ENCODE results near the gene PDIA5. TPM values are rescaled to one million over a fixed set of nuclear protein-coding genes. Genes with fewer than 3 reads are reported as not detected.

Gene PDIA5
- polyA plus RNA-seq, 1 donor (not counting 4 experiments of a cell fraction or from before 2014, with no cell fraction given) = 29.8 TPM

GRCh38 chr3:123201223-123201556 is 134.4 kb downstream of the PDIA5 start:
- no peak for DNase-seq (ENCODE audit: low read depth, low spot score)
- H3K9me3 ChIP-seq (ENCODE audit: control insufficient read depth, low read depth, low read length) = no peaks in the 10 kb centered on the region
- H3K4me2 ChIP-seq (ENCODE audit: control insufficient read depth, extremely low read depth, insufficient read depth, low read depth, low read length) = peak overlapping the region; percentile 98
- dilution Hi-C loops (cut with MboI; ENCODE audit: extremely low pct_ligation_motif_present, low sequenced_read_pairs) = no loop called here
- H3K9ac ChIP-seq (ENCODE audit: control insufficient read depth, extremely low read depth, insufficient read depth, low read length) = peak overlapping the region; percentile 92
- H3K27ac ChIP-seq (ENCODE audit: control insufficient read depth, insufficient read depth, low read length) = peak overlapping the region; percentile 80
- FAIRE-seq = peak; percentile 26
- peak overlapping the region; percentile 94 for H2AFZ ChIP-seq (ENCODE audit: control insufficient read depth, low read length)
- no peak for TF ChIP-seq EZH2 (IDR thresholded peaks at IDR 0.05; ENCODE audit: low read length)
- TF ChIP-seq, protein P1, sequence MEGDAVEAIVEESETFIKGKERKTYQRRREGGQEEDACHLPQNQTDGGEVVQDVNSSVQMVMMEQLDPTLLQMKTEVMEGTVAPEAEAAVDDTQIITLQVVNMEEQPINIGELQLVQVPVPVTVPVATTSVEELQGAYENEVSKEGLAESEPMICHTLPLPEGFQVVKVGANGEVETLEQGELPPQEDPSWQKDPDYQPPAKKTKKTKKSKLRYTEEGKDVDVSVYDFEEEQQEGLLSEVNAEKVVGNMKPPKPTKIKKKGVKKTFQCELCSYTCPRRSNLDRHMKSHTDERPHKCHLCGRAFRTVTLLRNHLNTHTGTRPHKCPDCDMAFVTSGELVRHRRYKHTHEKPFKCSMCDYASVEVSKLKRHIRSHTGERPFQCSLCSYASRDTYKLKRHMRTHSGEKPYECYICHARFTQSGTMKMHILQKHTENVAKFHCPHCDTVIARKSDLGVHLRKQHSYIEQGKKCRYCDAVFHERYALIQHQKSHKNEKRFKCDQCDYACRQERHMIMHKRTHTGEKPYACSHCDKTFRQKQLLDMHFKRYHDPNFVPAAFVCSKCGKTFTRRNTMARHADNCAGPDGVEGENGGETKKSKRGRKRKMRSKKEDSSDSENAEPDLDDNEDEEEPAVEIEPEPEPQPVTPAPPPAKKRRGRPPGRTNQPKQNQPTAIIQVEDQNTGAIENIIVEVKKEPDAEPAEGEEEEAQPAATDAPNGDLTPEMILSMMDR (optimal IDR thresholded peaks at IDR 0.05 in 1 of 3, IDR thresholded peaks at IDR 0.05 in 1 of 3, conservative IDR thresholded peaks at IDR 0.05 in 1 of 3; ENCODE audit: extremely low read depth in 1 of 3, insufficient read depth in 2 of 3, low read length in 3 of 3) = no peak
- H3K36me3 ChIP-seq (ENCODE audit: control insufficient read depth in 2 of 2, extremely low read depth in 1 of 2, insufficient read depth in 2 of 2, low read length in 2 of 2) = no peaks in the 10 kb centered on the region
- peak overlapping the region; percentile 81 to 92 (median 83) for H3K4me3 ChIP-seq (ENCODE audit: control insufficient read depth in 2 of 3, extremely low read depth in 1 of 3, insufficient read depth in 2 of 3, low read depth in 1 of 3, low read length in 3 of 3)
- peaks cover 17% of the 10 kb centered on the region for H3K4me1 ChIP-seq (ENCODE audit: control insufficient read depth, extremely low read depth, insufficient read depth, low read length)
- H3K27me3 ChIP-seq (ENCODE audit: control insufficient read depth, extremely low read depth, insufficient read depth, low read length) = no peaks in the 10 kb centered on the region
- peaks cover 29% of the 10 kb centered on the region for H3K79me2 ChIP-seq (ENCODE audit: control insufficient read depth, insufficient read depth, low read length)
- no peaks in the 10 kb centered on the region for H4K20me1 ChIP-seq (ENCODE audit: control insufficient read depth, extremely low read depth, insufficient read depth, low read length)
- H3K9me1 ChIP-seq (ENCODE audit: control insufficient read depth, extremely low read depth, insufficient read depth, low read length) = no peaks in the 10 kb centered on the region

- Histone ChIP-seq H2AFZ (ENCODE audit: control insufficient read depth, low read length) (peak within 1 kb of the TSS; percentile 94), H3K27me3 (ENCODE audit: control insufficient read depth, extremely low read depth, insufficient read depth, low read length) (no peaks in the 10 kb centered on the region), H3K9ac (ENCODE audit: control insufficient read depth, extremely low read depth, insufficient read depth, low read length) (peak within 1 kb of the TSS; percentile 92), H3K9me3 (ENCODE audit: control insufficient read depth, low read depth, low read length) (no peaks in the 10 kb centered on the region), H3K9me1 (ENCODE audit: control insufficient read depth, extremely low read depth, insufficient read depth, low read length) (no peaks in the 10 kb centered on the region), H3K36me3 (ENCODE audit: control insufficient read depth in 2 of 2, extremely low read depth in 1 of 2, insufficient read depth in 2 of 2, low read length in 2 of 2) (no peaks in the 10 kb centered on the region), H3K4me2 (ENCODE audit: control insufficient read depth, extremely low read depth, insufficient read depth, low read depth, low read length) (peak within 1 kb of the TSS; percentile 98), H3K79me2 (ENCODE audit: control insufficient read depth, insufficient read depth, low read length) (peaks cover 29% of the 10 kb centered on the region), H3K4me3 (ENCODE audit: control insufficient read depth in 2 of 3, extremely low read depth in 1 of 3, insufficient read depth in 2 of 3, low read depth in 1 of 3, low read length in 3 of 3) (peak within 1 kb of the TSS; percentile 81 to 92 (median 83)), H4K20me1 (ENCODE audit: control insufficient read depth, extremely low read depth, insufficient read depth, low read length) (no peaks in the 10 kb centered on the region), H3K4me1 (ENCODE audit: control insufficient read depth, extremely low read depth, insufficient read depth, low read length) (peaks cover 17% of the 10 kb centered on the region), H3K27ac (ENCODE audit: control insufficient read depth, insufficient read depth, low read length) (peak within 1 kb of the TSS; percentile 80)
- FAIRE-seq = peak; percentile 93
- TF ChIP-seq, protein P1 (optimal IDR thresholded peaks at IDR 0.05 in 1 of 3, IDR thresholded peaks at IDR 0.05 in 1 of 3, conservative IDR thresholded peaks at IDR 0.05 in 1 of 3; ENCODE audit: extremely low read depth in 1 of 3, insufficient read depth in 2 of 3, low read length in 3 of 3) = no peak
- no peak for TF ChIP-seq EZH2 (IDR thresholded peaks at IDR 0.05; ENCODE audit: low read length)
- dilution Hi-C loops (cut with MboI; ENCODE audit: extremely low pct_ligation_motif_present, low sequenced_read_pairs) = no loop called here
- peak; percentile 63 for DNase-seq (ENCODE audit: low read depth, low spot score)
Observed at GRCh38 chr3:123201557-123202427, 135.0 kb downstream of the PDIA5 start, which contains the start of gene SEC22A. Gene SEC22A, plus strand, starts transcription at chr3:123201943. Its CDS starts 7,275 bp downstream, at chr3:123209218.

All from keratinocyte (primary cell).